Measurements from ENCODE around the gene BRCA1.

GRCh38 chr17:43135454-43135819 is 10.3 kb upstream of the BRCA1 start:
- TF ChIP-seq CTCF (IDR thresholded peaks at IDR 0.05) (no peak), POLR2A (IDR thresholded peaks at IDR 0.05) (no peak)

Measured in right lobe of liver (tissue), 4 donors.